ENCODE results near the gene PPFIA4.

GRCh38 chr1:203057911-203058675 lies 31.8 kb downstream of the PPFIA4 start:
- TF ChIP-seq CTCF (conservative IDR thresholded peaks at IDR 0.05 in 1 of 2, IDR thresholded peaks at IDR 0.05 in 1 of 2; ENCODE audit: extremely low read depth in 1 of 2, insufficient read depth in 1 of 2, low read depth in 1 of 2, low read length in 2 of 2) (no peak), EZH2 (IDR thresholded peaks at IDR 0.05; ENCODE audit: borderline replicate concordance, low read length) (no peak)

Data from mammary epithelial cell (primary cell).